ENCODE results near the gene CPSF3.

The CPSF3 gene

GRCh38 chr2:9463698-9464034 lies 40.2 kb downstream of the CPSF3 start:
- no peak for TF ChIP-seq CTCF (IDR thresholded peaks at IDR 0.05)

GRCh38 chr2:9465170-9465569 lies 41.7 kb downstream of the CPSF3 start:
- no peak for TF ChIP-seq CTCF (IDR thresholded peaks at IDR 0.05)

- no peak for TF ChIP-seq CTCF (IDR thresholded peaks at IDR 0.05)
Measured at GRCh38 chr2:9466147-9466683, 42.8 kb downstream of the CPSF3 start.

GRCh38 chr2:9467687-9468086 lies 44.2 kb downstream of the CPSF3 start:
- no peak for TF ChIP-seq CTCF (IDR thresholded peaks at IDR 0.05)

GRCh38 chr2:9471206-9471605 lies 47.8 kb downstream of the CPSF3 start:
- no peak for TF ChIP-seq CTCF (IDR thresholded peaks at IDR 0.05)

- no peak for TF ChIP-seq CTCF (IDR thresholded peaks at IDR 0.05)
Measured at GRCh38 chr2:9472511-9472910, 49.1 kb downstream of the CPSF3 start.

- no peak for TF ChIP-seq CTCF (IDR thresholded peaks at IDR 0.05)
Measured at GRCh38 chr2:9473308-9473984, 50.0 kb downstream of the CPSF3 start.

- no peak for TF ChIP-seq CTCF (IDR thresholded peaks at IDR 0.05)
Measured at GRCh38 chr2:9473985-9474360, 50.5 kb downstream of the CPSF3 start.

Measured in LNCAP (cell line).